EL (cell line): ENCODE data around the gene FH.

Source experiments
- DNase-seq: peaks from one replicate; pipeline ENCODE4 v3.0.0-alpha.2; 2016

Gene FH

DNA sequence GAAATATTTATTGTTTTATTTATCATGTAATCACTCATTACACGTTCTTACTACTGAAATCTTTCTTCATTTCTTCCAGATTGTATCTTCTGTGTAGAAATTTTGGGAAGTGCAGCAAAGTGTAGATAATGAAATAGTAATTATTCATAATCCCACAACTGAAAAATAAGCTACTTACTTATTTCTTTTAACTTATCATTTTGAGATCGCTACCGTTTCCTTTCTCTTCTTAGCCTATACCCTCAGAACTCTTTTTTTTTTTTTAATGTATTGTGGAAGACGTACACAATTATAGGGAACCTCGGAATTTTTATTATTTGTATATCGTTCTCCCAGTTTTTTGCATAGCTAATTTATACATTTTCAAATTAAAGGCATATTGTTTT lies 518 bp upstream of the FH start:
- no peak for DNase-seq

DNA sequence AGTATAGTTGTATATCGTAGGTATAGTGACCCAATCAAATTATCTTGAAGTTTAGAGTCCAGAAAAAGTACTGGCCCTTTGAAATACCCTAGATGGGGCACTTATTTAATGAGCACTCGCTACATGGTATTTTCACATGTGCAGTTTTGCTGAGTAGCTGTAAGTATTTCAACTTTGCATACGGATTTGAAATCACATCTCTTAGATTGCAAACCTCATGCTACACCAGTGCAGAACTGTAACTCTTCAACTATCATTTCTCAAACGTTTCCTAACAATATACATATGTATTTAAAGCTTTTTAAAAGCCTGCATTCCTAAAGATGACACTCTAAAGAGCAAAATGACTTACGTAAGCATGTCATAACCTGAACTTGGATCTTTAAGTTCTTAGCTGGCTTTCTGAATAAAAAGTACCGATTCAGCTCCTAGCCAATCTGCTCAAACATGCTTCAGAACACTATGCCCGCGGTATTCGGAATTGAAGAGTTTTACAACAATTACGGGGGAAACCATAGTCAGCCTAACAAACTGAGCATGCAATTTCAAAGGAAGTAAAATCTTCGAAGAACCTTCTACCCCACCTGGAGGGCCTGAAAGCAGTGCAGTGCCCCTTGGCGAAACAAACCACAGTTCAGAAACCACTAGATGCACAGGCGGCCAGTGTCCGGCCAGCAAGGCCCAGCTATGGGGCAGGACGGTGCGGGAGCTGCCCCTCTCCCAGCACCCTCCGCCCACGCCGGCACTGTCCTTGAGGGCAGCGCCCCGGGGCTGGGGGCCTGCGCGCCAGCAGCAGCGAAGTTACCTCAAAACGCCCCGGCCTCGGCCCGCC lies 863 bp downstream of the FH start:
- DNase-seq: peak; percentile 40

DNA sequence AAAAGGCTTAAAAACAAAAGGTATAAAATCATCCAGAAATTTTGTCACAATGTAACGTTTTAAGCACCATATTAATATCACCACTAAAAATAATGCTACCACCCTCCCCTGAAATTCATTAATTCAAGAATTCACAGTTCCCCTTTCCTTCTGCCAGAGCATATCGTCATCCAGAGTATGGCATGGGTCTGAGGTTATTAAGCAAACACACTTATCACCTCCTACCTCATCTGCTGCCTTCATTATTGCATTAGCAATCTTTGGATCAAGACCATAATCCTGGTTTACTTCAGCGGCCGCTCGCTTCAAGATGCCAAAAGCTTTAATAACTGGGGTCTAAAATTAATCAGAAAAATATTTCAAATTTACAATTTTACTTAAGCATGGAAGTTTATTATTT lies 6.2 kb downstream of the FH start:
- no peak for DNase-seq

DNA sequence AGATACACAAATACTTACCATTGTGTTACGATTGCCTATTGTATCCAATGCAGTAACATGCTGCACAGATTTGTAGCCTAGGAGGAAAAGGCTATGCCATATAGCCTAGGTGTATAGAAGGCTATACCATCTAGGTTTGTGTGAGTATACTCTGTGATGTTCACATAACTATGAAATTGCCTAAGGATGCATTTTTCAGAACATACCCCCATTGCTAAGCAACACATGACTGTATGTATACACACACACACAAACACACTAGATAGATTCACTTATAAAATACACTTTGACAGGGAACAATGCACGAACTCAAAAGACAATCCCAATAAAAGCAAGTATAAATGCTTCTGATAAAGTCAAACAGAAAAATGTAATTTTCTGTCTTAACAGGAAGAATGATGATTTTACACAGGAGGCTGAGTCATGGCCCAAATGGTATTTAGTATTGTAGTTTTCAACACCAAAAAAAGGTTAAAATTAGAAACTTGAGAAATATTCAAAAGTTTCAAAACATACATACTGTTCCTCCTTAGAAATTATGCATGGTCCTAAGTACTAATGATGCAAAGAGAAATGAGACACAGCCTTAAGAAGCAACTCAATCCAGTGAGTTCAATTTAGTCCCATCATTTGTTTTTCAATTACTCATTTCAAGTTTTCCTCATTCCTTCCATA lies 12.2 kb downstream of the FH start:
- no peak for DNase-seq

DNA sequence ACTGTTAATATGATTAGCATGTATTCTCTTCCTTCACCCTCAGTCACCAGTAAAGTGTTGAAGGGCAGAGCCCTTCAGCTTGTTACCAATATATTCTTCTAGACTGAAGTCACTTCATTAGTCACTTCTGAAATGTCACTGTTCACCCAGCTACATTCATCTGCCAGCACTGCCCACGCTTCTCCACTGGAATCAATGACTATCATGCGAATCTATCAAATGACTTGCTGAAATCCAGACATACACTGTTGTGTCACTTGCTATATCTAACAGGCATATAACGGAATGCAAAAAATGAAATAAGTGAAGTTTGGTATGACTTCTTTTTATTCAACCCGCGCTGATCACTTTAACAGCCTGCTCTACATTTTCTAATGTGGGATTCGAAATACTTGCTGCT lies 16.1 kb downstream of the FH start:
- DNase-seq: no peak

DNA sequence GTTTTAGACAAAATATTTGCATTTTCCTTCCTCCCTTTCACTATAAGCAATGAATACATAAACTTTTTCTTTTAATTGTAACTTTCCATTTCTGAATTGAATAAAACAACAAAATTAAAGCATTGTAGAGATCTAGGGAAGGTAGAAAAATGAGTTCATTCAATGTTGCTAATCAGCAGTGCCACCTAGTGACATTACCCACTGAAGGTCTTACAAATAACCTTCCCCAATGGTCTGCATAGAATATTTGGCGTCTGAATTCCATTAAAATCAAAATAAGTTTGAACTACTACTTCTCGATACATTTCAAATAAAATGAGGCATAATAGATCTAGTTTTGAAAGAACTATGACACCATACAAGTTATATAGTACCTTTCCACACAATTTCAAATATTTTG lies 19.6 kb downstream of the FH start:
- DNase-seq: peak; percentile 56

DNA sequence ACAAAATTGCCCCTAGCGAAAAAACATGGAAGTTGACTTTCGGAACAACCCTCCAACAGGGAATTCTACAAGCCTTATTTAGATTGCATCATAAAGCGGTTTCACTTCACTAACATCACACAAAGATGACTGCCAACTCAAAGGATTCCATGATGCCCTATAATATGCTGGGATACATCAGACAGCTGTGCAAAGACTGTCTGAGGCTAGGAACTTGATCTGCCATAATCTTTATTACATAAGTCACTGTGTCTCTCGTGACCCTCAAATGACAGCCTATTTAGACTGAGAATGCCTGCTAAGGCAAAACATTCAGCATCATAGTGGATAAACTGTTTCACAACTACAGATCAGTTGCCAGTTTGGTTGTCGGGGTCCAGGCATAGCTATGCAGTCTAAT lies 23.8 kb downstream of the FH start:
- DNase-seq: no peak

DNA sequence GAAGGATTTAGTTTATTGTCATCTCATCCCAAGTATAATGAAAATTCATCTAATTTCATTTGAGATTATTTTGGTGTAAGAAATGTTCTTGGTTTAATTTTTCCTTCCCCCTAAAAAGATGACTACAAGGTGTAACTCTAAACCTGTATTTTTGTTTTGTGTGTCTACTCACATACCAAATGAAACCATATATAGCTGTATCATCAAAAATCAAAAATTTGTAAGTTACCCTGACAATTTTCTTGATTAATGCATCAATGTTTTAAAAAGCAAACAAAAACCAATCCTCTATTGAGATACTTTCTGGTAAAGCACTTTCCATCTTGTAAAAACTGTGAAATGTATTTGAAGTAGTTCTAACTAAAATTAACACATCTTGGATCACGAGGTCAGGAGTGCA lies 30.8 kb downstream of the FH start:
- no peak for DNase-seq

DNA sequence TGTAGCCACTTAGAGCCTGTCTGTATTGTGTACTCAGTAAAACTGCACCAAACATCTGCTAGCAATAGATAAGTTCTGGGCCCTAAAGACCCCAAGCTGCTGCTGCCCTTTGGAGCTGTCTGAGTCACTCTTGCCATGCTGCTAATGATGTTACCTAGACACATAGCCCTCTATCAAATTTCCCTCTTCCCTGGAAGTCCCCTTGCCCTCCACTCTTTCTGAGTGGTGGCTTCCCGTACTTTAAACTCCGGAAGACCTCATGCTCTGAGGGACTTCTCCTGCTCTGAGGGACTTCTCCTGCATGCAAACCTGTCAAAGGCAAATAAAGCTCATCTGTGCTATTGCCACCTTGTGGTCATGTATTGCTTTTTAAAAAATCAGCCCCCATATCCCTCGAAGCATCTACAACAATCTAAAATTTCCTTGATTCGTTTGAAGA lies 34.0 kb downstream of the FH start:
- peak; percentile 44 for DNase-seq

DNA sequence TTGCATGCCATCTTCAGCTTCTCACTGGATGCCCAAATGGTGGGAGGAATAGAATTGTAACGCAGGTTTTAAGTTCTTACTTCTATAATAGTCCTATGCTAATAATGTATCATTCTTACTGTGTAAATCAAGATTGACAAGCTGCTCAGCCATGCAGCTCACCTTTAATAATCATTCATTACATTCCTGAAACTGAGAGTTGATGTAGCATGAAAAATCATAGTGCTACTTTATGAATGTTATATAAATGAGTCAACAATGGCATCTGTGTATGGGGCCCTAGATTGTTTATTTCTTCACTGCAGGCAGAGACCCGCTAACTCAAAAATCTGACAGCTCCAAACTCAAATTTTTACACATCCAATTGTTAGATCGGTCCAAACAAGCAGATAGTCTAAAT lies 34.4 kb downstream of the FH start:
- peak; percentile 26 for DNase-seq

DNA sequence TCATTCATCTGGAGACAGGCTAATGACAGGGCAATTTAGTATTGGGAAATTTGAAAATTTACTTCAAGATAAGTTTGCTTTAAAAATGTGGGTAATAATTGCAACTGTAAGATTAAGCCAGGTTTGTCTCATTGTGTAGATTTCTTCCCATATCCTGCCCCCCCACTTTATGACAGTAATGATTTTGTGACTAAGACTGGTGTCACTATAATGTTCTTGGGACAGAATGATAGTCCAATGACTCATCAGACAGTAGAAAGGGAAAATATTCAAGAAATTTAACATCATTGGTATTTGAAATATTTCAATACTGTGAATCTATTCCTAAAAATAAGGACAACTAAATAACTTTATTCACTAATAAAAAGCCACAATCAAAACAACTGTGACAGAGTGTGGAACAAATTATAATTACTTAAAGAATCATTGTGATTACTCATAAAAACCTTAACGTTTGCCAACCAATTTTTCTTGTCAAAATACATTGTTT lies 36.7 kb downstream of the FH start:
- DNase-seq: peak; percentile 93

DNA sequence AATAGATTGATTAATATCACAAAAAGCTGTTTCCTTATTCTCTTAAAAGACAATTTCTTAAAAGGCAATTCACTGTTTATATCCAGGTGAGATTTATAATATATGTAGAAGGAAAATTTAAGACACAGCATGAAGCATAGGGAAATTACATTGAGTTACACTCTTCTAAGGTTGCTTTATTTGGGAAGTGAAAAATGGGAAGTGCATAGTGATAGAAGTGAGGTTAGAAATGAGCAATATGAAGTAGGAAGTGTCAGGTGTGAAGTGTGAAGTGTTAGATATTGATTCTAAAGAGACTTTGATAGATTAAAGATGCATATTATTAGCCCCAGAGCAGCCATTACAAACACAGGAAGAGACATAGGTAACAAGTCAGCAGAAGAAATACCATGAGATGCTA lies 40.3 kb downstream of the FH start:
- no peak for DNase-seq

DNA sequence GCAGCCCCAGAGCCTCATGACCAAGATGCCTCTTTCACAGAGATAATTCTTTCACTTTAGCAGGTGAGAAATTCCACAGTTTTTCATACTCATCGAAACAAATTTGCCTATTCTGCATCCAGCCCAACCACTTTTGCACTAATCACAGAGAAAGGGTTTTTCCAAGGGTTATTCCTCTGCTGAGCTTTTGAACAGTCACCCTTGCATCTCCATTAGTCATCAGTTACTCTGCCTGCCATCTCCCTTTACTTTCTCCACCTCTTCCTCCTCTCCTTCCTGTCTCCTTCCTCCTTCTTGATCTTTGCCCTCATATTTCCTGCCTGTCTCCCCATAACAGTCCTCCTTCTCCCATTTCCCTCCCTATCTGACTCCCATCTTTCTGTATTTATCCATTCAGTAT lies 43.9 kb downstream of the FH start:
- peak; percentile 50 for DNase-seq

DNA sequence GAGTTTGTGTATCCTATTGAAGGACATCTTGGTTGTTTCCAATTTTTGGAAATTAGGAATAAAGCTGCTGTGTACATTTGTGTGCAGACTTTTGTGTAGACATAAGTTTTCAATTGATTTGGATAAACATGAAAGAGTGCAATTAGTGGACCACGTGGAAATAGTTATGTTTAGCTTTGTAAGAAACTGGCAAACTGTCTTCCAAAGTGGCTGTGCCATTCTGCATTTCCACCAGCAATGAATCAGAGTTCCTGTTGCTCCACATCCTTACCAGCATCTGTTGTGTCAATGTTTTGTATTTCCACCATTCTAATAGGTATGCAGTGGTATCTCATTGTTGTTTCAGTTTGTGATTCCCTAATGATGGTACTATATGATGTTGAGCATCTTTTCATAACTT lies 46.5 kb downstream of the FH start:
- no peak for DNase-seq

DNA sequence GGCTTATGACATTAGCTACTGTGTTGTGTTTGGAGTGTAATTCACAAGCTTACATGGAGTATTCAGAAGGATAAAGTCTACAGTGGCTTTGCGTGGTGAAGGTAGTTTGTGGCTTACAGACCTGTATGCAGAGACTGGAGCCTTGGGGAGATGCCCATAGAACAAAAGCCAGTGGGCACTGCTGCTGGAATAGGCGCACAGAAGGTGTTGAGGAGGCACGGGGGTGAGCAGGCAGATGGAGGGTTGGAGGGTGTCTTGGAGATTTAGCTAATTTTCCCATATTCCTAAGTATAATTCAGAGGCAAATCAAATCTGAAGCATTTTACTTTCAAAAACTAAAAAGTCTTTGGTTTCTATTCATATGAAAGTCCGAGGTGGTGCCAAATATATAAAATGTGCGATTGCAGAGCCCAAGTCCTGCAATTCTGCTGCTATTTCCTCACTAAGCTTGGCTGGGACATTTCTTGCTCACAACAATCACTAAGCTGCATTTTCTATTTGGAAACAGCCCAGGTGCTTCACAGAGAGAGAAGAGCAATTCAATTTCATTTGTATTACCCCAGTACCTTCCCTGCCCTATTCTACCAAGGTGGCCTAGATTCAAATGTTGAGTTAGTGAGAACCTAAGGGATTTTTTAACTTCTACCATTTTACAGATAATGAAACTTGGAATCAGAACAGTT lies 48.5 kb downstream of the FH start:
- no peak for DNase-seq

DNA sequence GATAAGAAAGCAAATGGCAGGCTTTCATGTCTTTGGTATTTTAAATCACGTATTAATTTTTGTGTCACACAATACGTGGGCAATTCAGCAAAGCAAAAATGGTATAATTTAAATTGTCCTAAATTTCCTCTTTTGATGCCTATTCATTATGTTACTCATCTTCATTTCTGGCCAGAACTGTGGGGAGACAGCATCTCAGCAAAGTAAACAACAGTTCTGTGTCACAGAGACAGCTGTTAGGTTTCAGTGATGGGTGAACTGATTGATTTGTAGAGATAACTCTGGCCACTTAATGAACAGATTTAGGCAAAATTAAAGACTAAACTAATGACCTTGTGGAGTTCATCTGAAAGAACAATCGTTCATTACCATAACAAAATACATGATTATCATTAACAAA lies 49.2 kb downstream of the FH start:
- no peak for DNase-seq

DNA sequence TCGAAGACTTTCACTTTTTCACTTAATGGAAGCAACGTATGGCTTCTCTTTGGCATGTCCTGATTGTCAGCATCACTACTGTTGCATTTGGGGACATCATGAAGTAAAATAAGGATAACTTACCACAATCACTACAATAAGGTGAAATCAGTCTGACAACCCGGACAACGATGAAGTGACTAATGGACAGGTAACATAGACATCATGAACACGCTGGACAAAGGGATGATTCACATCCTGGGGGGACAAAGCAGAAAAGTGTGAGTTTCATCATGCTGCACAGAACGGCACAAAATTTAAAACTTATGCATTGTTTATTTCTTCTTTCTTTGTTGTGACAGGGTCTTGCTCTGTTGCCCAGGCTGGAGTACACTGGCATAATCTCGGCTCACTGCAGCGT lies 53.9 kb downstream of the FH start:
- DNase-seq: no peak

DNA sequence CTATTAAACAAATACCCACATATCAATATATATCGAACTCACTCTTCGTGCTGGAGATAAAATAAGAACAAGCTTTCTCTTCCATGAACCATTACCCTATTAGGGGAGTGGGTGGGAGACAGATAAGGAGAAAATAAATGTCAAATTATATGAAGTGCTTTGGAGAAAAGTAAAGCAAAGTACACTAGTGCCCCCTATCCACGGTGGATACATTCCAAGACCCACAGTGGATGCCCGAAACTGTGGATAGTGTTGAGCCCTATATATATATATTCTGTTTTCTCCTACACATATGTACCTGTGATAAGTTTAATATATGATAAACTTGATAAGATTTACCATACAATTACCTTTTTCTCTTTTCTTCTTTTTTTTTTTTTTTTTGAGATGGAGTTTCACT lies 54.6 kb downstream of the FH start:
- DNase-seq: no peak

DNA sequence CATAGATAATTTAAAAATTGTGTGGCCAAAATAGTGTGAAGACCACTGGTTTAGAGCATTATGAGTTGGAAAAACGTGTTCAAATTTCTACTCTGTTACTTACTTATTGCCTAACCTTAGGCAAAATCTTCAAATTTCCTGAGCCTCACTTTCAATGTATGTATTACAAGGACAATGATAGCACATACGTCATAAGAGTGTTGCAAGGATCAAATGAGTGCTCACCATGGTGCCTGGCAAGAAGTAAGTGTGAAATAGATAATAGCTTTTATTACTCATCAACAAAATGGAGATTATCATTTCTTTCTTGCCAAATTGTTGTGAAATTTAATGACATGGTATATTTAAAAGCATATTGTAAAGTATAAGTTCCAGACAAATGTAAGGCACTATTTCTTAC lies 57.2 kb downstream of the FH start:
- no peak for DNase-seq

DNA sequence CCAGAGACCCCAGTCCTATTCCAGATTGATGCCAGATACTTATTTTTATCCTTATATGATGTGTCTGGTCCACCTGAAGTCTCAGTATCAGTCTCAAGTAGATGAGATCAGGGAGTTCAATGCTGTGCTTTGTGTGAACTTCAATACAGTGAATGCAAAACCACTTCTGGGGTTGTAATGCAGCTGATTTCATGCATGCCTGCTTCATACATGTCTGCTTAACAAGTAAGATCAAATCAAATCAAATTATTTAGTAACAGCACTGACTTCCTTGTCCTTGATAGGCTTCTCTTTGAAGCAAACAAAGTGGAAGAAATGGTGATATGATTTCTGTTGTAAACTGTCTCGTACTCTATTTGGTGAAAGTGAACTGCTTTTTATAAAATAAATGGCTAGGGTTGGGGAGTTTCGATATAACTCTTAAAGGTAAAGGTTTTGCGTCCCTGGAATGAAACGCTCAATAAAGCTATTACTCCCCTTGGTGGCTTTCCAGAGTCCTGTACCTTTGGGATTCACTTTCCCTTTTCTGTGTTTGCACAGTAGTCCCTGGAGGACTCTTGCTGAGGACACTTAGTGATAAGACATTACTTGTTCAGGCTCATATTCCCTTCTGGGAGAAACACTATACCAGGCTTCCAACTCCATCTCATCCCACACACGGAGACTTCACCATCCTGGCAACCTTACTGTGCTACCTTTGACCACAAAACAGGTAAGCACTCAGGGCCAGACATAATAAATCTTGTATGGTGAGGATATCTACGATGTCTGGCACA lies 59.3 kb downstream of the FH start:
- no peak for DNase-seq

DNA sequence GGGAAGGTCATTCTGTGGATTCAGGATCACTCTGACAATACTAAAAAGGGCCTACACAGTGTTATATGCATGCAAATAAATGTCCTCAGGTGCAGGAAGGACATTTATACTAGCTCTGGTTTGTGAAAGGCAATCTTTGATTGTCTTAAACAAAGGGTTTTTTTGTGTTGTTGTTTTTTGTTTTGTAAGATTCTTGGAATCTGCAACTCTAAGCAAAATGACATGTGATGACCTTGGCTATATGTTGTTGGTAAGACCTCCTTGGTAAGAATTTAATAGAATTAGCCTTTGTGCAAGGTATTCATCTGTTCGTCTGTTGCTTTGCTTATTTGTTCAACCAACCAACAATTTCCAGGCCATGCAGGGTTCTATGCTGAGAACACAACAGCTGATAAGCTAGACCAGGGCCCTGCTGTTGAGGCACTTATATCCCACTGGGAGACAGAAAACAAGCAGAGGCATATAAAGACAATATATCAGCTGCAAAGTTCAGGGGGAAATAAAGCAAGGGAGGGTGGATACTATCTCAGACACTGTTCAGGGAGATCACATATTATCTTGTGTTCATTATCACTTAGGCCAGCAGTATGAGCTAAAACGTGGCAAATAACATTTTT lies 60.3 kb downstream of the FH start:
- no peak for DNase-seq

DNA sequence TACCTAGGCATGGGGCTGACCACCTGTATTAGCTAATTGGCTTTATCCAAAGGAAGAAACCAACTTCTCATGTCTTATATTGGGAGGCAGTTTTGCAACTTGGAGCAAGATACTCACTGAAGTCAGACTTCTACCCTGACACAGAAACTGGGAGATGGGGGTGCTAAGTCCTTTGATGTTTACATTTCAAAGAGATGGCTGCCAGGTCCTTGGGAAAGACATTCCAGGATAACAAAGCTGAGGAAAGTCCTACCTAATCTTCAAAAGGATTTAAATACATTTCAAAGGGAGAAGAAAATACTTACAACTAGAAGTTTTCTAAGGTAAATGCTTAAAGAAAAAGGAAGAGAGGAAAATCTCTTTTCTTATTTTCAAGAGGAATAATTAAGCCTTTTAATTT lies 62.1 kb downstream of the FH start:
- DNase-seq: no peak

DNA sequence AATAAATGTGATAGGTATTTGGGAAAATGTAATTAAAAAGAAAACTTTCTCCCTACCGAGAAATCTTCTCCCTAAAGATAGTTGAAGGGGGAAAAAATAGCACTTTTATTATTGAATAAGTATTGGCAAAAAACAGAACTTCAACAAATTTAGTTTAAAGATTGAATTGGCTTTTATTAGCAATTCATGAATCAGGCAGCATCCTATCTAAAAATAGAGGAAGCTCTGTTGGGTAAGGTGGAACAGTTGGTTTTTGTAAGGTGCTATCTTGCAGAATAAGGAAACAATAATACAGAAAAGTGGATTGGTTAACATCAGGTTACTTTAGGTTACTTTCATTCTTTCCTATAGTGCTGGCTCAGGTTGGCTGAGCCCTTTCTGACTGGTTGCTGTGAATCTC lies 62.8 kb downstream of the FH start:
- no peak for DNase-seq
